HG02642 (cell line): Measurements from ENCODE around the gene FKRP.
"Not testable (repeated sequence)": the region's sequence is repeated elsewhere in the genome, so short reads cannot be mapped to it uniquely, and the experiment has no call there.

Experiments used
- ATAC-seq: cut with Tn5 transposase; IDR thresholded peaks from one replicate; pipeline ENCODE4 v1.9.1; 2021; ENCODE audit warnings: mild to moderate bottlenecking; ENCODE audit not compliant: unreplicated experiment, poor library complexity

Gene FKRP

DNA sequence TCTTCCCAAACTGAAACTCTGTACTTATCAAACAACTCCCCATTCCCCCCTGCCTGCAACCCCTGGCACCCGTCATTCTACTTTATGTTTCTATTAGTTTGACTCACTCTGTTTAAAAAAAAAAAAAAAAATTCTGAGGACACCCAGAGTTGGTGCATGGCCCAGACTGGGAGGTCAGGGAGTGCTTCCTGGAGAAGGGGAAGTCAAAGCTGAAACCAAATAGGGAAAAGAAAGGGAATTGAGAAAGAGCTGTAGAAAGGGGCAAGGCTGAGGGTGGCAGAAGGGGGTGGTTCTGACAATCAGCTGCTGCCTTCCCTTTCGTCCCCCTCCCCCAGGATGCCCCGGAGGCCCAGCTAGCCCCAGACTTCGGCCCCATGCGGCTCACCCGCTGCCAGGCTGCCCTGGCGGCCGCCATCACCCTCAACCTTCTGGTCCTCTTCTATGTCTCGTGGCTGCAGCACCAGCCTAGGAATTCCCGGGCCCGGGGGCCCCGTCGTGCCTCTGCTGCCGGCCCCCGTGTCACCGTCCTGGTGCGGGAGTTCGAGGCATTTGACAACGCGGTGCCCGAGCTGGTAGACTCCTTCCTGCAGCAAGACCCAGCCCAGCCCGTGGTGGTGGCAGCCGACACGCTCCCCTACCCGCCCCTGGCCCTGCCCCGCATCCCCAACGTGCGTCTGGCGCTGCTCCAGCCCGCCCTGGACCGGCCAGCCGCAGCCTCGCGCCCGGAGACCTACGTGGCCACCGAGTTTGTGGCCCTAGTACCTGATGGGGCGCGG, 9.4 kb downstream of the FKRP start:
- no peak for ATAC-seq

DNA sequence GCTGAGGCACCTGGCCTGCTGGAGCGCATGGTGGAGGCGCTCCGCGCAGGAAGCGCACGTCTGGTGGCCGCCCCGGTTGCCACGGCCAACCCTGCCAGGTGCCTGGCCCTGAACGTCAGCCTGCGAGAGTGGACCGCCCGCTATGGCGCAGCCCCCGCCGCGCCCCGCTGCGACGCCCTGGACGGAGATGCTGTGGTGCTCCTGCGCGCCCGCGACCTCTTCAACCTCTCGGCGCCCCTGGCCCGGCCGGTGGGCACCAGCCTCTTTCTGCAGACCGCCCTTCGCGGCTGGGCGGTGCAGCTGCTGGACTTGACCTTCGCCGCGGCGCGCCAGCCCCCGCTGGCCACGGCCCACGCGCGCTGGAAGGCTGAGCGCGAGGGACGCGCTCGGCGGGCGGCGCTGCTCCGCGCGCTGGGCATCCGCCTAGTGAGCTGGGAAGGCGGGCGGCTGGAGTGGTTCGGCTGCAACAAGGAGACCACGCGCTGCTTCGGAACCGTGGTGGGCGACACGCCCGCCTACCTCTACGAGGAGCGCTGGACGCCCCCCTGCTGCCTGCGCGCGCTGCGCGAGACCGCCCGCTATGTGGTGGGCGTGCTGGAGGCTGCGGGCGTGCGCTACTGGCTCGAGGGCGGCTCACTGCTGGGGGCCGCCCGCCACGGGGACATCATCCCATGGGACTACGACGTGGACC, 10.1 kb downstream of the FKRP start:
- ATAC-seq: no peak

DNA sequence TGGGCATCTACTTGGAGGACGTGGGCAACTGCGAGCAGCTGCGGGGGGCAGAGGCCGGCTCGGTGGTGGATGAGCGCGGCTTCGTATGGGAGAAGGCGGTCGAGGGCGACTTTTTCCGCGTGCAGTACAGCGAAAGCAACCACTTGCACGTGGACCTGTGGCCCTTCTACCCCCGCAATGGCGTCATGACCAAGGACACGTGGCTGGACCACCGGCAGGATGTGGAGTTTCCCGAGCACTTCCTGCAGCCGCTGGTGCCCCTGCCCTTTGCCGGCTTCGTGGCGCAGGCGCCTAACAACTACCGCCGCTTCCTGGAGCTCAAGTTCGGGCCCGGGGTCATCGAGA, 10.7 kb downstream of the FKRP start:
- no peak for ATAC-seq

DNA sequence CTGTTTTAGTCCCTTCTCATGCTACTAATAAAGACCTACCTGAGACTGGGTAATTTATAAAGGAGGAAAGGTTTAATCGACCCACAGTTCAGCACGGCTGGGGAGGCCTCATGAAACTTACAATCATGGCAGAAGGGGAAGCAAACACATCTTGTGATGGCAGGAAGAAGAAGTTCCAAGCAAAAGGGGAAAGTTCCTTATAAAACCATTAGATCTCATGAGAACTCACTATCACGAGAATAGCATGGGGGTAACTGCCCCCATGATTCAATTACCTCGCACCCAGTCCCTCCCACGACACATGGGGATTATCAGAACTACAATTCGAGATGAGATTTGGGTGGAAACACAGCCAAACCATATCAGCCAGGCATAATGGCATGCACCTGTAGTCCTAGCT, 13.3 kb downstream of the FKRP start:
- ATAC-seq: no peak

DNA sequence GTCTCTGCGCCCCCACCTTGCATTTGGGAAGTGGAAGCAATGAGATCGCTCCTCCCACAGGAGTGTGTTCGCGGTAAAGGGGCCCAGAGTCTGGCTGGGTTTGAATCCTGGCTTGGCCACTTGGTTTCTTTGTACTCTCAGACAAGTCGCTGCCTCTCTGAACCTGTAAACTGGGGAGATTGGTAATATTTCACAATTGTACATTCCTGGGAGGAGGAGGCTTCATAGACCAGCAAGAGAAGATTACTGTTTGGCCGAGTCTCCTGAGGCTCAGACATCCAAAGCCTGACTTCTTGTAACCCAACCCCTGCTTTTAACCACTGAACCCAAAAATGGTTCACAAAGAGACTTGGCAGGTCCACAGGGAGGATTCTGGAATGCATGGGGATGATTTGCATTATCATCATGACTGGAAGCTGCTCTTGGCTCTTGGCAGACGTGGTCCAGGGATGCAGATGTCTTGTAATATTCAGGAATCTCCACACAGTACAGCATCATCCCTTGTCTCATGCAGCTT, 14.0 kb downstream of the FKRP start:
- ATAC-seq: no peak

DNA sequence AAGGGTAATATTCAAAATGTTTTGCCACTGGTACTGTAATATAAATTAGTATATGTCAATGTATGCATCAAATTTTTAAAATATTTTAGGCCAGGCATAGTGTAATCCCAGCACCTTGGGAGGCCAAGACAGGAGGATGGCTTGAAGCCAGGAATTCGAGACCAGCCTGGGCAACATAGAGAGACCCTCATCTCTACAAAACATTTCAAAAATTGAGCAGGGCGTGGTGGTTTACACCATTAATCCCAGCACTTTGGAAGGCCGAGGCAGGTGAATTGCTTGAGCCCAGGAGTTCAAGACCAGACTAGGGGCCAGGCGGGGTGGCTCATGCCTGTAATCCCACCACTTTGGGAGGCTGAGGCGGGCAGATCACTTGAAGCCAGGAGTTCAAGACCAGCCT, 14.5 kb downstream of the FKRP start:
- ATAC-seq: no peak

DNA sequence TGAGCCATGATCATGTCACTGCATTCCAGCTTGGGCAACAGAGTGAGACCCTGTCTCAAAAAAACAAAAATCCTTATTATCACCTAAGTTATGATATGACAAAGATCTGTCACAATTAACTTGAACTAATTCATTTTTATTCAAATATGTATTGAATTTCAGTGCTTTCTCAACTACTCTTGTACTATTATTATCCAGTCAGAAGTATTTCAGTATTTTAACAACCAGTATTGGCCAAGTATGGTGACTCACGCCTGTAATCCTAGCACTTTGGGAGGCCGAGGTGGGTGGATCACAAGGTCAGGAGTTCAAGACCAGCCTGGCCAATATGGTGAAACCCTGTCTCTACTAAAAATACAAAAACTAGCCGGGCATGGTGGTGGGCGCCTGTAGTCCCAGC, 15.0 kb downstream of the FKRP start:
- not testable (repeated sequence) for ATAC-seq

DNA sequence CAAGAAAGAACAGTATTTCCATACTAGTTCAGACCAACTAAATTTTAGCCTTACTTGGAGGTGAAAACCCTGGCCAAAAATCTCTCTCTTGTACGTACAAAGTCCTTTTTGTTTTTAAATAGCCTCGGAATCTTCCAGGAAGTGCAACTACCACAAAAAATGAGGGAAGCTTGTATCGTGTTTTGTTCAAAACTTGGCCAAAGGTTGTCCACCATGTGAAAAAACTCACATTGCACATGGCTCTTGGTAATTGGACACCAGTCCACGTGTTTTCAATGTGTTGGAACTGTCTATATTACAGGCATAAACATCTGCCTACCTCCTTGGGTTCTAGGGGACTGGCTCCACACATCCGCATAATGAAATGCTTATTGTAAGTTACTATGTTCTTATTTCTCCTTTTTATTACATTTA, 15.6 kb downstream of the FKRP start:
- ATAC-seq: no peak

DNA sequence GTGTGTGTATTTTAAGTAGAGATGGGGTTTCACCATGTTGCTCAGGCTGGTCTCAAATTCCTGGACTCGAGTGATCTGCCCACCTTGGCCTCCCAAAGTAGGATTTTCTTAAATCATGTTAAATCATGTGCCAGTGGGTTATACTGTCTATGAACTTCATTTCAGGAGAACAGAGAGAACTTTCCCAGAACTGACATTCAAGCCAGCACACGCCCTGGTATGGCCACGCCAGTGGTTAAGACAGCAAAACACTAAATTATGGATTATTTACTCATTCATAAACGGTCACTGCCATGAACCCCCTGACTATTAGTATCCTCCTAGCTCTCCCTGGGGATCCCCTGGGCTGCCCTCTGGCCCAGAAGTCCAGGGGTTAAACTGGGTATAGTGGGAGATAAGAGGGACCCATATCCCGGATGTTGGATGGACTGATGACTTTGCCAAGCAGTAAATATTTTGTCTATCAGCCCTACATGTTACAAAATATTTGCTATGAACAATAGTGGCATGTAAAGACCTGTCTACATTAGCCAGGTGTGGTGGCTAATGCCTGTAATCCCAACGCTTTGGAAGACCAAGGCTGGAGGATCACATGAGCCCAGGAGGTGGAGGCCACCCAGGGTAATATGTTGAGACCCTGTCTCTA, 16.5 kb downstream of the FKRP start:
- ATAC-seq: no peak

DNA sequence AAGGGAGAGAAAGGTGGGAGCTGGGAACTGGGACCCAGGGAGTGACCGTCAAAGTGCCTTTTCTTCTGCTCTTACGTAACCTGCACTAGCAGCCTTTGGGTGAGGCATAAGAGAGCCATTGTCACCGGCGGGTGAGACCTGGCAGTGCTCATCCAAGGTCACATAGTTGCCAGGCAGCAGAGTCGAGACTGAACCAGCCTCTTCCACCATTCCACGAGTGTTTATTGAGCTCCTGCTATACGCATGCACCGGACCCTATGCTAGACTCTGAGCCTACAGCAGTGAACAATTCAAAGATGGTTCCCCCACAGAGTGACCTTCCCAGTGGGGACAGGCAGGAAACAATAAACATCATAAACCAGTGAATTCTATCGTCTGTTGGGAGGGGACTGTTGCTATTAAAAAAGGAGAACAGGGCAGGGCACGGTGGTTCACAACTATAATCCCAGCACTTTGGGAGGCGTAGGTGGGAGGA, 19.0 kb downstream of the FKRP start:
- ATAC-seq: no peak

DNA sequence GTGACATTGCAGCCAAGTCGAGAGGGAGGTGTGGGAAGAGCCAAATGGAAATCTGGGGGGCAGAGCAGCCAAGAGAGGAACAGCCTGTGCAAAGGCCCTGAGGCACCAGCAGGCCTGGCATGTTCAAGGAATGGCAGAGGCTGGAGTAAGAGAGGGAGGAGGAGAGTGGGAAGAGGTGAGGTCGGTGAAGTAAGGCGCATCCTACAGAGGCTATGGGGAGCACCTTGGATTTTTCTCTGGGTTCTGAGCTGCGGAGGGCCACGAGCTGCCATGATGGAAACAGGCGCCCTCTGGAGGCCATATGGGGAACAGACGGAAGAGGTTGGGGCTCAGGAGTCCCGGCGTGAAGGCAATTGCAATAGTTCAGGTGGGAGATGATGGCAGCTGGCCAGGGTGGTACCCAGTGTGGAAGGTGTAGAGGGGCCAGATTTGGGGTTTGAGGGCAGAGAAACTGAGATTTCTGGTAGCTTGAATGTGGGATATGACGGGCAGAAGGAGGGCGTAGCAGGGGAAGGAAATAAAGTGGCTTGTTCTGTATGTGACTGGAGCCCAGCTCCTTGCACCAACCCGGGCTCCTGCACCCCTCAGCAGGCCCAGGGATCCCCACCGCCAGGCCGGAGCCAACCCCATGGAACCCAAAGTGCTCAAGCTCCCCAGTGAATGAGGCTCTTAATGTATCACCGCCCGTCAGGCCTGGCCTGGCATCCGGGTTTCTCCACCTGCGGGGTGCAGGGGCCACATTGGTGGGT, 20.9 kb downstream of the FKRP start:
- ATAC-seq: no peak

DNA sequence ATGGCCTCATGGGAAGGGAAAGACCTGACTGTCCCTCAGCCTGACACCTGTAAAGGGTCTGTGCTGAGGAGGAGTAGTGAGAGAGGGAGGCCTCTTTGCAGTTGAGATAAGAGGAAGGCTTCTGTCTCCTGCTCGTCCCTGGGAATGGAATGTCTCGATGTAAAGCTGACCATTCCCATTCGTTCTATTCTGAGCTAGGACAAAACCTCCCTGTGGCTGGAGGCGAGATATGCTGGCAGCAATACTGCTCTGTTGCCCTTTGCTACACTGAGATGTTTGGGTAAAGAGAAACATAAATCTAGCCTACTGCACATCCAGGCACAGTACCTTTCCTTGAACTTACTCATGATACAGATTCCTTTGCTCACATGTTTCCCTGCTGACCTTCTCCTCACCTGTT, 22.9 kb downstream of the FKRP start:
- not testable (repeated sequence) for ATAC-seq

DNA sequence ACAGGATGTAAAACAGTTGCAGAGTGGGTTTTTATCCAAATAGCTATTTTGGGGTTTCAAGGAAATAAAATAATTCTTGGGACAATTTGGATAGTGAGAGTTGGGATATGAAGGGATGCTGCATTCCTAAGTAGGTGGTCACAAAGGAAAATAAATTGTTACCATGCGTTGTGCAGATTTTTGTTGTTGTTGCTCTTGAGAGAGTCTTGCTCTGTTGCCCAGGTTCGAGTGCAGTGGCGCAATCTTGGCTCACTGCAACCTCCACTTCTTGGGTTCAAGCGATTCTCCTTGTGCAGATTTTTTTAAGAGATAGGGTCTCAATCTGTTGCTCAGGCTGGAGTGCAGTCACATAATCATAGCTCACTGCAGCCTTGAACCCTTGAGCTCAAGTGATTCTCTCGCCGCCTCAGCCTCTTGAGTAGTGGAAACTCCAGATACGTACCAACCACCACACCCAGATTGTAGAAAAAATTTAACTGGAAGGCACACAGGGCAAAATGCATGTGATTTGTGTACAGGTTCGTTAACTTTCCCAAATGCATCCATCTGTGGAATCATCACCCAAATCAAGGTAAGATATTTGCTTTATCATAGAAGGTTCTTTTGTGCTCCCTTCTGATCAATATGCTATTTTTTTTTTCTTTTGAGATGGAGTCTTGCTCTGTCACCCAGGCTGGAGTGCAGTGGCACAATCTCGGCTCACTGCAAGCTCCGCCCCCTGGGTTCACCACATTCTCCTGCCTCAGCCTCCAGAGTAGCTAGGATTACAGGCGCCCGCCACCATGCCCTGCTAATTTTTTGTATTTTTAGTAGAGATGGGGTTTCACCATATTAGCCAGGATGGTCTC, 26.5 kb downstream of the FKRP start:
- no peak for ATAC-seq

DNA sequence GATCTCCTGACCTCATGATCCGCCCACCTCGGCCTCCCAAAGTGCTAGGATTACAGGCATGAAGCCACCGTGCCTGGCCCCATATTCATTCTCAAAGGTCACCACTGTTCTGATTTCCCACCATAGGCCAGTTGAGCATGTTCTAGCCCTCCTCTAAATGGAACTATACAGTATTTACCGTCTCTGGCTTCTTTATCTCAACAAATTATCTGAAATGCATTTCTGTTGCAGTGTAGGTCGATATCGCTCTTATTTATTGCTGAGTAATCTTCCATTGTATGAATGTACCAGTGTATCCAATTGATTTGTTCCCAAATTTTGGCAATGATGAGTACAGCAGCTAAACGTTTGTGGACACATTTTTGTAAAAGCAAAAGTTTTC, 27.2 kb downstream of the FKRP start:
- ATAC-seq: no peak

DNA sequence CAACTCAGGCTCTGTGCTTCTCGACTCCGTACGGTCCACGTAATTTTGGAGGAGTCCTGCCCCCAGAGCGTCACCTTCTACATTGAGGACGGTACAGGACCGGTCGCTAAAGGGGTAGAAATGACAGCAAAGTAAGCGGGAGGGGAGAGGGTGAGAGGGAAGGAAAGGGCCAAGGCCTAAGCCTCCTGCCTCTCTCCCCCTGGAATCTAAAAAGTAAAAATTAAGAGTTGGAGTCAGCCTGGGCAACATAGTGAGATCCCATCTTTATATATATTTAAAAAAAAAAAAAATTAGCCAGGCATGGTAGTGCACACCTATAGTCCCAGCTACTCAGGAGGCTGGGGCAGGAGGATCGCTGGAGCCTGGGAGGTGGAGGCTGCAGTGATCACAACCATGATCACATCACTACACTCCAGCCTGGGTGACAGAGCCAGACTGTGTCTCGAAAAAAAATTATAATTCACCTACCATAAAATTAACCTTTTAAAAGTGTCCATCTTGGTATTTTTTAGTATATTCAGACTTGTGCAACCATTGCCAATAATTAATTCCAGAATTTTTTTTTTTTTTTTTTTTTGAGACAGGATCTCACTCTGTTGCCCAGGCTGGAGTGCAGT, 29.9 kb downstream of the FKRP start:
- ATAC-seq: no peak

DNA sequence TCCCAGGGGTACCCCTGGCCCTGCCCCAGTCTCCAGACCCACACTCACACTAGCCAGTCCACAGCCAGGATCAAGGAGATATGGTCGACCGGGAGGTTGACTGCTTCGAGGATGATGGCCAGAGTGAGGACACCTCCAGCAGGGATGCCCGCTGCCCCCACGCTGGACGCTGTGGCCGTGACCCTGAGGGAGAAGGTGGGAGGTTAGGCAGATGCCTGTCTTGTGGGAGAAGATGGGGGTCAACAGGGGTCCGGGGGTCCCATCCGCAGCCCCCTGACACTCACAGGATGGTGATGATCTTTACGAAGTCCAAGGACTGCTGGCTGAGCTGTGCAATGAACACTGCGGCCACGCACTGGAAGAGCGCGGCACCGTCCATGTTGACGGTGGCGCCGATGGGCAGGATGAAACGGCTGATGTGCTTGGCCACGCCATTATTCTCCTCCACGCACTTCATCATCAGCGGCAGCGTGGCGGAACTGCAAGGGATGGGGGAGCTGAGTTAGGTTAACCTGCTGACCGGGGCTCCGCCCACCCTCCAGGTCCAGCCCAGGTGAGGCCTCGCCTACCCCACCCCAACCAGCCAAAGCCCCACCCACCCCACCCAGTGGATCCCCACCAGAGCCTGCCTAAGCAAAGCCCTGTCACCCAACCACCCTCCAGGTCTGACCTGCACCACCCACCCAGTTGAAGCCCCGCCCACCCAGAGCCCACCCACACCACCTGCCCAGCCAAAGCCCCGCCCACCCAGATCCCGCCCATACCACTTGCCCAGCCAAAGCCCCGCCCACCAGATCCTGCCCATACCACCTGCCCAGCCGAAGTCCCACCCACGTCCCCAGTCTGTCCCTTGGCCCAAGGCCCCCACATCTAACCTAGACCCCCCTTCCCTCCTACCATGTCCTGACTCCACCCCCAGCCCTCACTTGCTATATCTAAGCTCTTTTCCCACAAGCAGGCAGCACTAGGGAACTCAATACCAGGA, 31.4 kb downstream of the FKRP start:
- no peak for ATAC-seq

DNA sequence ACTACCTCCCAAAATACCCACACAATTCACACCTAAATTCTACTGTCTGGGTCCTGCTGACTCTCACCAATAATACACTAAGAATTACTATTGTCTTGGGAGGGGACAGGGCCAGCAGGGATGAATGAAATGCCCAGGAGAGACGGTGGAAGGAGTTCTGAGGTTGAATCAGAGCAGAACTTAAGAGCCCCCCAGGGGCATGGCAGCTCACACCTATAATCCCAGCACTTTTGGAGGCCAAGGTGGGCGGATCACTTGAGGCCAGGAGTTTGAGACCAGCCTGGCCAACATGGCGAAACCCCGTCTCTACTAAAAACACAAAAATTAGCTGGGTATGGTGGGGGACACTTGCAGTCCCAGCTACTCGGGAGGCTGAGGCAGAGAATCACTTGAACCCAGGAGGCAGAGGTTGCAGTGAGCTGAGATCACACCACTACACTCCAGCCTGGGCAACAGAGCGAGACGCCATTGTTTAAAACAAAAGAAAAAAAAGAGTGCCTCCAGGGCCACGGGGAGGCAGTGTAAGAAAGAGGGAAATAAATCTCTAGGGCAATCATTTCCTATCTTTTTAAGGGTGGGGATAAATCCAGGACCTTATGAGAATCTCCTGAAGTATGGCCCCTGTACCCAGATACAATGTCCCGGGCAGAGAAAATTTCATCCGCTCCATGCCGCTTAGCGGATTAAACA, 32.2 kb downstream of the FKRP start:
- not testable (repeated sequence) for ATAC-seq
